HAP-1 (cell line): ENCODE measurements around the gene GIMAP1.

Source experiments
- DNase-seq, 2 experiments: peaks; one replicate each; pipeline ENCODE4 v3.0.0-alpha.2; 2016 to 2020; ENCODE audit warnings: low spot score in 2 of 2
- H3K27me3 ChIP-seq: fragments of 250-450 bp; sonication (Bioruptor Pico); 2 replicates; pipeline ENCODE4 v1.5.1; 2020; ENCODE audit warnings: low read depth, mild to moderate bottlenecking, moderate library complexity
- H3K36me3 ChIP-seq: fragments of 250-450 bp; sonication (Bioruptor Pico); replicated peaks from 2 replicates; pipeline ENCODE4 v1.5.1; 2020; ENCODE audit warnings: mild to moderate bottlenecking
- H3K4me1 ChIP-seq: fragments of 250-450 bp; sonication (Bioruptor Pico); 2 replicates; pipeline ENCODE4 v1.5.1; 2020; ENCODE audit warnings: mild to moderate bottlenecking
- H3K4me3 ChIP-seq: fragments of 250-450 bp; sonication (Bioruptor Pico); 2 replicates; pipeline ENCODE4 v1.5.1; 2020; ENCODE audit warnings: mild to moderate bottlenecking, moderate library complexity
- H3K9me3 ChIP-seq: fragments of 250-450 bp; sonication (Bioruptor Pico); 2 replicates; pipeline ENCODE4 v1.5.1; 2020; ENCODE audit warnings: mild to moderate bottlenecking, moderate library complexity
- in situ Hi-C: fragments of 300-500 bp; cut with MboI; formaldehyde crosslinking; loops from 3 replicates; pipeline ENCODE4 v1.14.3; 2020; ENCODE audit warnings: low sequenced_read_pairs, inconsistent platforms, mixed read lengths

The GIMAP1 gene

DNA sequence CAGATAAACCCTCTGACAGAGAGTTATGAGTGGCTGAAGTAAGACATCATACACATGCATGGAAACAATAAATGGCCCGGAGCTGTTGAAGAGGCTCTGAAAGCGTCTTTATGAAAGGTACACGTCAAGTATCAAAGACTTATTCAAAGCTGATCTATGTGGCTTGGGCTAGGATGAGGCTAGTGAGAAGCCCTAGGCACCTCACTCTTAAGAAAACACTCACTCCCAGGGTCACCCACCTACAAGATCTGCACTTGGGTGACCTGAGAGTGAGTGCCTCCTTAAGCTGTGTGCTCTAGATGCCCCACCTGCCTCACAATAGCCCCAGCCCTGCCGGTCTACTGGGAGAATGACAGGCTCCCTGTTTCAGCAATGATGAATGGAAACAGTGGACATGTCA is 1.1 kb upstream of the GIMAP1 start:
- Histone ChIP-seq H3K9me3 (no peaks in the 10 kb centered on the region), H3K4me3 (no peak overlapping the region), H3K36me3 (no peaks in the 10 kb centered on the region), H3K27me3 (no peaks in the 10 kb centered on the region), H3K4me1 (no peaks in the 10 kb centered on the region)
- in situ Hi-C loops, result no loop called here
- DNase-seq, result no peak

DNA sequence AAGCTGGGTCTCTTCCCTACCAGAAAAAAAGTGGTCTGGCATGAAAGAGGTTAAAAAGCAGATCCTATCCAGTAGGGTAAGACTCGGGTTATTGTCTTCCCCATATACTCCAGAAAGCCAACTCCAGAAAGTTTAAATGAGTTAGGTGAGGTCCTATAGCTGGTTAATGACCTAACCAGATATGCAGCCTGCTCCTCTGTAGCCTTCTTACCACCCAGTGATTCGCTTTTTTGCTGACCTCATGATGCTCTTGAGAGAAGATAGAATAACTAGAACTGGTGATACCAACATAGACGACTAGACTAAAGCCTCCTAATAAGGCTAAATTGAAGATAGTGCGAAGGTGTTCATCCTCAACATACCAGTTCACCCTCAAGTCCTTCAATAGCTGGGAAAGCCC is 675 bp upstream of the GIMAP1 start:
- H3K4me3 ChIP-seq, result no peak overlapping the region
- H3K27me3 ChIP-seq, result no peaks in the 10 kb centered on the region
- DNase-seq, result no peak
- no peaks in the 10 kb centered on the region for H3K36me3 ChIP-seq
- in situ Hi-C loops, result no loop called here
- H3K4me1 ChIP-seq, result no peaks in the 10 kb centered on the region
- H3K9me3 ChIP-seq, result no peaks in the 10 kb centered on the region

DNA sequence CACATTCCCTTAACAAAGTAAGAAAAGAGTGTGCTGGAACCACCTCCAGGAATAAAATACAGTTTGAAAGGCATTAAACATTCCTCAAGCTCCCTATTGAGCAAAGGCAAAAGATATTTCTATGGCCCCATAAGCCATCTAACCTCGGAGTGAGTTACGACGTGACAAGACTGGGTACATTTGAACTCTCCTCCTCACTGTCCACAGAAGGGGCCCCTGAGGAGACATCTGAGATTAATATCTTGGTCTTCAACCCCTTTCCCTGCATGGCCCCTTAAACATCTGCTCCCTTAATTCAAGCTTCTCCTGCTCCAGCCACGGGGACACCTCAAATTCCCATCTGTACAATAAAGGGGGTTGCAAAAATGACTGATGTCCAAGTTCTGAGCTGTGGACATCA is 526 bp downstream of the GIMAP1 start:
- no peaks in the 10 kb centered on the region for H3K27me3 ChIP-seq
- no peak overlapping the region for H3K4me3 ChIP-seq
- H3K4me1 ChIP-seq, result no peaks in the 10 kb centered on the region
- H3K36me3 ChIP-seq, result no peaks in the 10 kb centered on the region
- in situ Hi-C loops, result no loop called here
- no peaks in the 10 kb centered on the region for H3K9me3 ChIP-seq
- no peak for DNase-seq

DNA sequence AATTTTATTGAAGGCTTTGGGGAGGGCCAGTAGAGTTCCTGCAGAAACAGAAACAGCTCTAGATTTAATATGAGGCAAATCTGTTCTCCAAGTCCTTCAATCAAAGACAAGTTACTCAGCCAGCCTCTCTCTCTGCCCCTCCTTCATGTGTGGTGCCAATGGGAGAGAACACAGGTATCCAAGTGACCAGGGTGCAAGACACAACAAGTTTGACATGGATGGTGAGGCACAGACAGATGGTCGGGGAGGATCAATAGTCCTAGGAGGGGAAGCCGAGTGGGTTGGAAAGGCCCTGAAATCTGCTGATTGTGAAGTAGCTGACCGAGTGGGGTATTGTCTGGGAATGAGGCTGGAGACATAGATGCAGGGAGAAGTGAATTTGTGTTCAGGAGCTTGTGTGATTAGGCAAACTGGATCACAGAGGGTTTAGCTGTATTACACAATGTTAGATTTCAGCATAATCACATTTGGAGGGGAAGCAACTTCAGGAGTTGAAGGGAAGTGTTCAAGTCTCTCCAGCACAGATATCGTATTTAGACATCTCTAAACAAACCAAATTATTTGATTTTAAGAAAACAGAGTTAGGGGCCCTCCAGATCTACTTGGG is 1.5 kb downstream of the GIMAP1 start:
- H3K9me3 ChIP-seq, result no peaks in the 10 kb centered on the region
- no peaks in the 10 kb centered on the region for H3K36me3 ChIP-seq
- no peak for DNase-seq
- no peaks in the 10 kb centered on the region for H3K27me3 ChIP-seq
- no peaks in the 10 kb centered on the region for H3K4me1 ChIP-seq
- H3K4me3 ChIP-seq, result no peak overlapping the region
- in situ Hi-C loops, result no loop called here

DNA sequence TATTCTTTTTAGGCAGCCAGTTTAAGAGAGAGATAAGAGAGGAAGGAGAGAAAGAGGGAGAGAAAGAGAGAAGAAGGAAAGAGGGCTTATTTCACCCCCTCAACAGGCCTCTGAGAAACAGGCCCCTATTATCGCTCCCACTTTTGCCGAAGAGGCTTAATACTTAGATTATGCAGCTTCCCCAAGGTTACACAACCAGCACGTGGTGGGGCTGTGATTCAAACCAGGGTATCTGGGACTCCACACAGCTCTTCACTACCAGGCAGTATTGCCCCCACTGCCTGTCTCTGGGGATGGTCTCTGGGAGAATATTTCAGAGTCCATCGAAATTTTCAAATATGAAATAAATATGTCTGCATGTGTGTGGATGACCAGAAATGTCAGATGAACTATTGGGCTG is 3.0 kb downstream of the GIMAP1 start:
- Histone ChIP-seq H3K9me3 (no peaks in the 10 kb centered on the region), H3K27me3 (no peaks in the 10 kb centered on the region), H3K36me3 (no peaks in the 10 kb centered on the region), H3K4me3 (no peak overlapping the region), H3K4me1 (no peaks in the 10 kb centered on the region)
- no peak for DNase-seq
- in situ Hi-C loops, result no loop called here

DNA sequence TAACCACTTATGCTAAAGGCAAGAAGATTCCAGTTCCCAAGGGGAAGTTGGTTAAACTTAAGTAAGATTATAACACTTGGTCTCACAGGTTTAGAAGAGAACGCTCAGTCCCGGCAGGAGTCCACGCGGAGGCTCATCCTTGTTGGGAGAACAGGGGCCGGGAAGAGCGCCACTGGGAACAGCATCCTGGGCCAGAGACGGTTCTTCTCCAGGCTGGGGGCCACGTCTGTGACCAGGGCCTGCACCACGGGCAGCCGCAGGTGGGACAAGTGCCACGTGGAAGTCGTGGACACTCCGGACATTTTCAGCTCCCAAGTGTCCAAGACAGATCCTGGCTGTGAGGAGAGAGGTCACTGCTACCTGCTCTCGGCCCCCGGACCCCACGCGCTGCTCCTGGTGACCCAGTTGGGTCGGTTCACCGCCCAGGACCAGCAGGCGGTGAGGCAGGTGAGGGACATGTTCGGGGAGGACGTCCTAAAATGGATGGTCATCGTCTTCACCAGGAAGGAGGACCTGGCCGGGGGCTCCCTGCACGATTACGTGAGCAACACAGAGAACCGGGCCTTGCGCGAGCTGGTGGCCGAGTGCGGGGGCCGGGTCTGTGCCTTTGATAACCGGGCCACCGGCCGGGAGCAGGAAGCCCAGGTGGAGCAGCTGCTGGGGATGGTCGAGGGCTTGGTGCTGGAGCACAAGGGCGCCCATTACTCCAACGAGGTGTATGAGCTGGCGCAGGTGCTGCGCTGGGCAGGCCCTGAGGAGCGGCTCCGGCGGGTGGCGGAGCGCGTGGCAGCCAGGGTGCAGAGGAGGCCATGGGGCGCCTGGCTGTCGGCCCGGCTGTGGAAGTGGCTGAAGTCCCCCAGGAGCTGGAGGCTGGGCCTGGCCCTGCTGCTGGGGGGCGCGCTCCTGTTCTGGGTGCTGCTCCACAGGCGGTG is 3.8 kb downstream of the GIMAP1 start:
- Histone ChIP-seq H3K4me1 (no peaks in the 10 kb centered on the region), H3K4me3 (no peak overlapping the region), H3K27me3 (no peaks in the 10 kb centered on the region), H3K36me3 (no peaks in the 10 kb centered on the region), H3K9me3 (no peaks in the 10 kb centered on the region)
- in situ Hi-C loops, result no loop called here
- DNase-seq, result no peak

DNA sequence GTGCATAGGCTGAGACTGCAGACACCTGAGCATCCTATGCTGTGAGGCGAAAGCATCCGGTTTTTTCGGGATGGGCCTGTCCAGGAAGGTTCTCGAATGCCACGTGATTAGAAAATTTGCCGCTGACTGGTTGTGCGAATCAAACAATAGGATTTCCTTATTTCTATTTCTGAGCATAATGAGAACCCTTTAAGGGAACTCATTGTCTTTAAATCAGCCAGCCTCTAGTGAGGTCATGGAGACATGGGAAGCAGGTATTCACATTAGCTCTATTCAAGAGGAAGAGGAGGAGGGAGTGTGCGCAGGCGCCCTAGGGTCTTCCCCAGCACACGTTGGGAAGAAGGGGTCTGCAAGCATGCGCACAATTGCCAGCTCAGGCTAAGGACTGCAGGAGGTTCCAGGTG is 5.6 kb downstream of the GIMAP1 start:
- Histone ChIP-seq H3K36me3 (no peaks in the 10 kb centered on the region), H3K27me3 (no peaks in the 10 kb centered on the region), H3K9me3 (no peaks in the 10 kb centered on the region), H3K4me3 (no peak overlapping the region), H3K4me1 (no peaks in the 10 kb centered on the region)
- no peak for DNase-seq
- in situ Hi-C loops, result no loop called here

DNA sequence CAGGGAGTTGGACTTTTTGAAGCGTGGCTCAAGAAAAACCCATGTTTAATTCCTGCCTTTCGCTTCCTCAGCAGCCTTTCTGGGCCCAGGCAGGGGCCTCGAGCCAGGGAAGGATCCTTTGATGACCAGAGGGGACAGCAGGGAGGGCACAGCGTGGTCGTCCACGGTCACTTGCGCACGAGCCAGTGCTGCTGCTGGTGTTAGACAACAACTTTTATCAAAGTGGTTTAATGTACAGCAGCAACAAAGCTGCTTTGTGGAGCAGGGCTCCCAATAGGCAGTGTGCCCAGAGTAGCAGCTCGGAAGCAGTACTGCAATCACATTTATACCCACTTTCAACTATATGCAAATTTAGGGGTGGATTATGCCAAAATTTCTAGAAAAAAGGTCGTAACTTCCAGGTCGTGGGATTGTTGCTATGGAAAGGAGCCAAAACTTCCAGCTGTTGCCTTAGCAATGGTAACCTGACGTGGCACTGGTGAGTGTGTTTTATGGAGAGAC is 6.1 kb downstream of the GIMAP1 start:
- no peaks in the 10 kb centered on the region for H3K4me1 ChIP-seq
- no peak overlapping the region for H3K4me3 ChIP-seq
- no peaks in the 10 kb centered on the region for H3K36me3 ChIP-seq
- no peak for DNase-seq
- in situ Hi-C loops, result no loop called here
- no peaks in the 10 kb centered on the region for H3K9me3 ChIP-seq
- no peaks in the 10 kb centered on the region for H3K27me3 ChIP-seq

DNA sequence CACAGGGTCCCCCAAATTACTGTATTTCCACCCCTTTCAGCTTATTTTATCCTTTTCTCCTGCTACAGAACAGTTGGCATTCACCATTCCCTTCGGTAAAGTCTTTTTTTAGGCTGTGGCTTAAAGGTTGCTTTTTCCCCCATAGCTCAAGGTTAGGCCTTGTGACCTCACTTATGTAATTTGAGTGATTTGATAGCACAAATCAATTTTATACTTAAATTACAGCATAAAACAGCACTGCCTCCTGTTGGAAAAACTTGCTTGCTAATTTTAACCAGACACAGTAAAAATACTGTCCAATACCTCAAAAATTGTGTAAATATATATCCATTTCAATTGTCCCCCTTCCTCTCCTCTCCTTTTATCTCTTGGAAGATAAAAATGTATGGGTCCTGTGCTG is 7.1 kb downstream of the GIMAP1 start:
- no peaks in the 10 kb centered on the region for H3K27me3 ChIP-seq
- H3K4me3 ChIP-seq, result no peak overlapping the region

DNA sequence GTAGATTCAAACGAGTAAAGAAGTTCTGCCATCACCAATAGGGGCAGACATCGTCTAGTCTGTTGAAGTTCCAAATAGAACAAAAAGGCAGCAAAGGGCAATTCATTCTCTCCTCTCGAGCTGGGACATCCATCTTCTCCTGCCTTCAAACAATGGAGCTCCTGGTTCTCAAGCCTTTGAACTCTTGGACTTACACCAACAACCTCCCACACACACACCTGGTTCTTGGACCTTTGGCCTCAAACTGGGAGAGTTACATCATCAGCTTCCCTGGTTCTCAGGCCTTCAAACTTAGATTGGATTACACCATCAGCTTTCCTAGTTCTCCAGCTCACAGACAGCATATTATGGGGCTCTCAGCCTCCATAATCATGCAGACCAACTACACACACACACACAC is 11.0 kb downstream of the GIMAP1 start:
- no peak for DNase-seq
- Histone ChIP-seq H3K36me3 (no peaks in the 10 kb centered on the region), H3K27me3 (no peaks in the 10 kb centered on the region), H3K9me3 (no peaks in the 10 kb centered on the region), H3K4me3 (no peak overlapping the region), H3K4me1 (no peaks in the 10 kb centered on the region)
- in situ Hi-C loops, result no loop called here

More for the DNA sequence above, 7.1 kb downstream of the GIMAP1 start:
- no peak for DNase-seq
- H3K36me3 ChIP-seq, result no peaks in the 10 kb centered on the region
- no peaks in the 10 kb centered on the region for H3K9me3 ChIP-seq
- in situ Hi-C loops, result no loop called here
- no peaks in the 10 kb centered on the region for H3K4me1 ChIP-seq

DNA sequence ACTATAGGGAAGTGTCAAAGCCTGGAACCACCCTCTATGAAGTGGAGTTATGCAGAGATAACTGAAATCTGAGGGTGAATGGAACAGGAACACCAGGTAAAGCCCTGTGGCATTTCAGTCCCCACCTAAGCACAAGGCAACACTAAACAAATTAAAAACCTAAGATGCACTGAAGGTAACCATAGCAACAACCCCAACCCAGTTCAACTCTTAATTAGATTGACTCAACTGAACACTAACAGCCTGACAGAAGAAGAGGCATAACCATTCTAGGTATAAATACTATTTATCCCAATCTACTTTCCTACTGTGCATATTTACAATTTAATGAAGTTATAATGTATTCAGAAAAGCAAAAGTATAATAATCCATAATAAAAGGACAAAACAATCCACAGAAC is 11.6 kb downstream of the GIMAP1 start:
- Histone ChIP-seq H3K4me3 (no peak overlapping the region), H3K4me1 (no peaks in the 10 kb centered on the region), H3K9me3 (no peaks in the 10 kb centered on the region), H3K27me3 (no peaks in the 10 kb centered on the region), H3K36me3 (no peaks in the 10 kb centered on the region)
- in situ Hi-C loops, result no loop called here
- DNase-seq, result no peak

DNA sequence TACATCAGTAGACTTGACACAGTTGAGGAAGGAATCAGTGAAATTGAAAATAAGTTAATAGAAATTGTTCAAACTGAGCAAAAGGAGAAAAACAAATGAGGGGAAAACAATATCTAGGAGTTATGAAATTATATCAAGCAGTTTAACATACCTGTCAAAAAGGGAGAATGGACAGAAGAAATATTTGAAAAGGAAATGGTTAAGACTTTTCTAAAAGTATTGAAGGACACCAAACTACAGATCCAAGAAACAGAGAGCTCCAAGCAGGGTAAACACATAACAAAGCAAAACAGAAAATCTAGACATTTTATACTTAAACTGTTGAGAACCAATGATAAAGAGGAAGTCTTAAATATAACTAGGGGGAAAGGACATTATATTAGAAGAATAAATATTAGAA is 12.2 kb downstream of the GIMAP1 start:
- Histone ChIP-seq H3K9me3 (no peaks in the 10 kb centered on the region), H3K27me3 (no peaks in the 10 kb centered on the region), H3K36me3 (no peaks in the 10 kb centered on the region), H3K4me3 (no peak overlapping the region), H3K4me1 (no peaks in the 10 kb centered on the region)
- in situ Hi-C loops, result no loop called here
- DNase-seq, result no peak

DNA sequence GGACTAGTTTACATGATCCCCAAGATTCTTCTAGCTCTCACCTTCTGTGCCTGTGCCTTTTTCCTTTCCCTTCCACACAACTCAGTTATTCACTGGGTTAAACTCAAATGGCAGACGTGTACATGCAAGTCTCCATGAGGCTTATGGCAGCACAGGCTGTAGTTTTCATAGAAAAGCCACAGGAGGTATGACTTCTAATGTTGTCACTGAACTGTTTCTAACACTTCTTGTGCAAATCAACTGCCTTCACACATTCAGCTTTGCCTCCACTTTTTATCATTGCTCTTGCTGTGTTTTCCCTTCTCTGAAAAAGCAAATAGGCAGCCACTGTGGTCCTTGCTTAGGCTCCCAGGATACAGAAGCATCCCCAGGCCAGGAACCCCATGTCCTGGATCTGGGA is 15.5 kb downstream of the GIMAP1 start:
- Histone ChIP-seq H3K9me3 (no peaks in the 10 kb centered on the region), H3K4me3 (no peak overlapping the region), H3K36me3 (no peaks in the 10 kb centered on the region), H3K4me1 (peaks cover 5% of the 10 kb centered on the region), H3K27me3 (no peaks in the 10 kb centered on the region)
- DNase-seq, result no peak
- in situ Hi-C loops, result no loop called here

DNA sequence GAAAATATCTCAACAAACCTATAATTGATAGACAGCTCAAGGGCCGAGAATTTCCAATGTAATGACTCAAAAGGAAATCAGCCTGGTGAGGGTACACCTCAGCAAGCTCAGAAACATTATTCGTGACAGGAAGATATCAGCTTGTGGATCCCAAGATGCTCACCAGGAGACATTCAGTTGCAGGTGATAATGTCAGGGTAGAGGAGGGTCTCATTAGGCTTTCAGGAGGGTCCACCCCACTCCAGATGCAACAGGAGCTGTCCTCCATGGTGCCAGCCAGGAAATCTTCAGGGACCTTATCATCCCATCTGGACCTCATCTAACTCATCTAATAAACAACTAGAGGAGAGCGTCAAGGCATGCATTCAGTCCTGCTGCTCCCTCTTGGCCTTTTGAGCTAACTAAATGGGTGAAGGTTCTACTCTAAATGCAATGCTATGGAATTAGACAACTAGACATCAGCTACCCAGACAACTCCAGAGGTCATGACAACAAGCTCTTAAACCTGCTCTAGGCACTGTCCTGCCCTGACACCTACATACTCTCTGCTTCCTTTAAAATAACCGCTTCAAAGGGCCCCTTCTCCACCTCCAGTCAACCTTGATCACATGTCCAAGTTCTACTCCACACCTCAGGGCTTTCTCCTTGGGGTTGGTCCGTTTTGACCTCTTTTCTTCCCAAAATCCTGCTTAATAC is 16.5 kb downstream of the GIMAP1 start:
- DNase-seq, result no peak
- Histone ChIP-seq H3K27me3 (peaks cover under 1% of the 10 kb centered on the region; the same call in 1 of the 2 replicates), H3K4me3 (no peak overlapping the region), H3K4me1 (peaks cover 5% of the 10 kb centered on the region), H3K9me3 (no peaks in the 10 kb centered on the region), H3K36me3 (no peaks in the 10 kb centered on the region)
- in situ Hi-C loops, result no loop called here
